Glutamatergic neuron (in vitro differentiated cells): ENCODE data around the gene COL24A1. TPM values are rescaled to one million over a fixed set of nuclear protein-coding genes. Genes with fewer than 3 reads are reported as not detected.

ENCODE experiments used
- DNase-seq: peaks from one replicate; pipeline ENCODE4 v3.0.0; 2022
- H3K27ac Mint-ChIP-seq: one replicate; pipeline ENCODE4 v1.8.0; 2020; ENCODE audit warnings: mild to moderate bottlenecking, mixed read lengths, inconsistent platforms; ENCODE audit not compliant: unreplicated experiment
- H3K27me3 Mint-ChIP-seq: one replicate; pipeline ENCODE4 v1.8.0; 2020; ENCODE audit warnings: mild to moderate bottlenecking, moderate library complexity, mixed read lengths, inconsistent platforms; ENCODE audit not compliant: unreplicated experiment
- H3K36me3 Mint-ChIP-seq: one replicate; pipeline ENCODE4 v1.8.0; 2020; ENCODE audit warnings: mild to moderate bottlenecking, mixed read lengths, inconsistent platforms; ENCODE audit not compliant: unreplicated experiment
- H3K4me1 Mint-ChIP-seq: one replicate; pipeline ENCODE4 v1.8.0; 2020; ENCODE audit warnings: mild to moderate bottlenecking, low read depth, mixed read lengths, inconsistent platforms; ENCODE audit not compliant: unreplicated experiment
- H3K4me3 Mint-ChIP-seq: one replicate; pipeline ENCODE4 v1.8.0; 2020; ENCODE audit warnings: mild to moderate bottlenecking, mixed read lengths, inconsistent platforms; ENCODE audit not compliant: unreplicated experiment
- H3K9me3 Mint-ChIP-seq: one replicate; pipeline ENCODE4 v1.8.0; 2020; ENCODE audit warnings: mild to moderate bottlenecking, moderate library complexity, mixed read lengths, inconsistent platforms; ENCODE audit not compliant: unreplicated experiment
- total RNA-seq: library from RNA; stranded (reverse); fragmentation: NEBNext Ultra II Directional; extraction: Animal tissue kit (Norgen Biotek cat#: 25700); gene quantifications from one replicate; pipeline ENCODE4 v1.2.1, GENCODE V29; 2021; ENCODE audit not compliant: unreplicated experiment
- TF ChIP-seq, protein P1 (sequence below): fragments of 200-600 bp; sonication (generic); IDR thresholded peaks from one replicate; pipeline ENCODE4 v1.5.0; 2021; ENCODE audit not compliant: partially characterized antibody, unreplicated experiment

COL24A1 gene
- total RNA-seq, 1 donor from 2014 or later, result 0.15 TPM

DNA sequence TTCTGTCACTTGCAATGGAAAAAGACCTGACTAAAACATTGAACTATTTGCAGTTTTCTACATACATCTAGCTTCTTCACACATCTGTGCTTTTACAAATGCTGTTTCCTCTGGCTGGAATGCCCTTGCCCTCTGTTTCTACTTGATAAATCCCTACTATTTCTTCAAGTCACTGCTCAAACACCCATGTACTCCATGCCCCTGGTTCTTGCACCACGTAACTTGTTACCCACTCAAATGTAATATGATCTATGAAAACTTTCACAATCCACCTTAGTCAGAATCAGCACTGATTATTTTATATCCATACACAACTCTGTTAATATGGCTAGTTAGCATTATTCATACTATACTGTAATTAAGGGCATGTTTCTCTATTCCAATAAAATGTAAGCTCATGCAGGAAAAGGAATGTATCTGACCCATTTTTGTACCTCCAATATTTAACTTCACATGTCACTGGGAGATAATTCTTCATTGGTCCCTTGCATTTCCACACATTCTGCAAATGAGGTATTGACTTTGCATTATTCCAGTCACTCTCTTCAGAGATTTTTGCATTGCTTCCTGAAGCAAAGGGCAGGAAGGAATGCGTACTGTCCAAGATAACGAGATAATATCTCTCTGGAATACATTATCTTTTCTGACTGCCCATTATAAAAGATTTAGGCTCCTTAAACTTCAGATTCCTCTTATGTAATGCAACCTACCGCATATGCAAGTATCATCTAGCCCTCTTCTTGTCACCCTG lies 158.3 kb downstream of the COL24A1 start:
- Mint-ChIP-seq H3K27ac (no peak overlapping the region), H3K4me1 (no peaks in the 10 kb centered on the region), H3K9me3 (no peaks in the 10 kb centered on the region), H3K4me3 (no peak overlapping the region), H3K27me3 (no peaks in the 10 kb centered on the region), H3K36me3 (no peaks in the 10 kb centered on the region)
- TF ChIP-seq, protein P1, sequence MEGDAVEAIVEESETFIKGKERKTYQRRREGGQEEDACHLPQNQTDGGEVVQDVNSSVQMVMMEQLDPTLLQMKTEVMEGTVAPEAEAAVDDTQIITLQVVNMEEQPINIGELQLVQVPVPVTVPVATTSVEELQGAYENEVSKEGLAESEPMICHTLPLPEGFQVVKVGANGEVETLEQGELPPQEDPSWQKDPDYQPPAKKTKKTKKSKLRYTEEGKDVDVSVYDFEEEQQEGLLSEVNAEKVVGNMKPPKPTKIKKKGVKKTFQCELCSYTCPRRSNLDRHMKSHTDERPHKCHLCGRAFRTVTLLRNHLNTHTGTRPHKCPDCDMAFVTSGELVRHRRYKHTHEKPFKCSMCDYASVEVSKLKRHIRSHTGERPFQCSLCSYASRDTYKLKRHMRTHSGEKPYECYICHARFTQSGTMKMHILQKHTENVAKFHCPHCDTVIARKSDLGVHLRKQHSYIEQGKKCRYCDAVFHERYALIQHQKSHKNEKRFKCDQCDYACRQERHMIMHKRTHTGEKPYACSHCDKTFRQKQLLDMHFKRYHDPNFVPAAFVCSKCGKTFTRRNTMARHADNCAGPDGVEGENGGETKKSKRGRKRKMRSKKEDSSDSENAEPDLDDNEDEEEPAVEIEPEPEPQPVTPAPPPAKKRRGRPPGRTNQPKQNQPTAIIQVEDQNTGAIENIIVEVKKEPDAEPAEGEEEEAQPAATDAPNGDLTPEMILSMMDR, result no peak
- no peak for DNase-seq

- H3K4me1 Mint-ChIP-seq, result no peaks in the 10 kb centered on the region
- H3K27me3 Mint-ChIP-seq, result no peaks in the 10 kb centered on the region
- no peak for DNase-seq
- TF ChIP-seq, protein P1, result no peak
- no peak overlapping the region for H3K27ac Mint-ChIP-seq
- H3K36me3 Mint-ChIP-seq, result no peaks in the 10 kb centered on the region
- H3K4me3 Mint-ChIP-seq, result no peak overlapping the region
- no peaks in the 10 kb centered on the region for H3K9me3 Mint-ChIP-seq
Measured at GRCh38 chr1:85992791-85993190, 163.8 kb downstream of the COL24A1 start.

DNA sequence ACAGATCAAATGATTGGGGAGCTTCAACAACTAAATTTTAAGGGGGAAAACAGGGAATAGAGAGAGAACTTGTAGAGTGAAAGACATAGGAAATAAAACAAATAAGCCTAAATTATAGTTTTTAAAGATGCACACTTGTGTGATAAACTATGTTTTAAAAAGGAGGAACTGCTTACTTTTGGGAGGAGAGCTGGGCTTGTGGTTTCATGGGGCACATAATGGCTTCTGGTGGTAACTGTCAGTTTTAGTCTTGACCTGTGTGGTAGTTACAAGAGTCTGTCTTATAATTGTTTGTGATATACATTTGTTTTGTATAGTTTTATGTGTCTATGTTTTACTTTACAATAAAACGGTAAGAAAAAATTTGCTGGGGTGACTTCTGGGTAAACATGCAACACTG lies 165.3 kb downstream of the COL24A1 start:
- TF ChIP-seq, protein P1, result no peak
- no peak for DNase-seq
- Mint-ChIP-seq H3K27ac (no peak overlapping the region), H3K9me3 (no peaks in the 10 kb centered on the region), H3K27me3 (no peaks in the 10 kb centered on the region), H3K36me3 (no peaks in the 10 kb centered on the region), H3K4me3 (no peak overlapping the region), H3K4me1 (no peaks in the 10 kb centered on the region)

DNA sequence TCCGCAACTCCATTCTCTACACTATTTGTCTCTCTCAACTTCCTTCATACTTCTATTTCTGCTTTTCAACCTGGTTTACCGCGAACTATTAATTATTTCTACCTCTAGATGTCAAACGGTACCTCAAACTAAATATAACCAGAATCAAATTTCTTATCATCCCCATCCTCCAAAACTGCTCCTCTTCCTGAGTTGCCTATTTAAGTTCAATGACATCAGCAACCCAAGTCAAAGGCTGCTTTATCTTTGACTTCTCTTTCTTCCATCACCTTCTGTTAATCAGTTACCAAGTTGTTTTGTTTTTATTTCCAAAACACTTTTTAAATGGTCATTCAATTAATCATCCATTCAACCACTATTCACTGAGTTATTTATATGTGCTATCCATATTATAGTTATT lies 171.9 kb downstream of the COL24A1 start:
- no peaks in the 10 kb centered on the region for H3K9me3 Mint-ChIP-seq
- H3K27ac Mint-ChIP-seq, result no peak overlapping the region
- no peak for DNase-seq
- TF ChIP-seq, protein P1, result no peak
- no peaks in the 10 kb centered on the region for H3K4me1 Mint-ChIP-seq
- H3K36me3 Mint-ChIP-seq, result no peaks in the 10 kb centered on the region
- H3K27me3 Mint-ChIP-seq, result no peaks in the 10 kb centered on the region
- H3K4me3 Mint-ChIP-seq, result no peak overlapping the region

- no peak for DNase-seq
- no peaks in the 10 kb centered on the region for H3K9me3 Mint-ChIP-seq
- no peaks in the 10 kb centered on the region for H3K4me1 Mint-ChIP-seq
- H3K4me3 Mint-ChIP-seq, result no peak overlapping the region
- no peaks in the 10 kb centered on the region for H3K36me3 Mint-ChIP-seq
- no peaks in the 10 kb centered on the region for H3K27me3 Mint-ChIP-seq
- TF ChIP-seq, protein P1, result no peak
- no peak overlapping the region for H3K27ac Mint-ChIP-seq
Measured at GRCh38 chr1:85983316-85983715, 173.3 kb downstream of the COL24A1 start.
